ENCODE measurements around the gene MCF2. TPM values are rescaled to one million over a fixed set of nuclear protein-coding genes. Genes with fewer than 3 reads are reported as not detected.

MCF2 gene
- total RNA-seq, 1 experiment from 2014 or later: 2.7 TPM

- intact Hi-C loops (cut with micrococcal nuclease; ENCODE audit: unreplicated experiment): no loop called here
- BruUV-seq (replicated peaks): no TSS peak
- Histone ChIP-seq H3K4me3 (ENCODE audit: low read depth, low read length, poor library complexity, severe bottlenecking) (no peak overlapping the region), H3K27ac (ENCODE audit: low read depth, low read length, poor library complexity, severe bottlenecking) (no peak overlapping the region), H3K36me3 (ENCODE audit: insufficient read depth, low read length, poor library complexity, severe bottlenecking) (peaks cover 29% of the 10 kb centered on the region), H3K9me3 (ENCODE audit: low read depth, low read length, poor library complexity, severe bottlenecking) (no peaks in the 10 kb centered on the region), H3K4me1 (ENCODE audit: insufficient read depth, low read length, poor library complexity, severe bottlenecking) (no peaks in the 10 kb centered on the region), H3K27me3 (replicated peaks; ENCODE audit: insufficient read depth, low read depth, low read length, poor library complexity) (no peaks in the 10 kb centered on the region)
- POLR2A ChIA-PET (ENCODE audit: low non-redundant PET): no interaction called here
- CTCF ChIA-PET: no interaction called here
- DNase-seq (ENCODE audit: low spot score): no peak
- no peak for TF ChIP-seq EZH2 (IDR thresholded peaks at IDR 0.05; ENCODE audit: borderline replicate concordance, low read depth, low read length, poor library complexity, severe bottlenecking)
- TF ChIP-seq, protein P1, sequence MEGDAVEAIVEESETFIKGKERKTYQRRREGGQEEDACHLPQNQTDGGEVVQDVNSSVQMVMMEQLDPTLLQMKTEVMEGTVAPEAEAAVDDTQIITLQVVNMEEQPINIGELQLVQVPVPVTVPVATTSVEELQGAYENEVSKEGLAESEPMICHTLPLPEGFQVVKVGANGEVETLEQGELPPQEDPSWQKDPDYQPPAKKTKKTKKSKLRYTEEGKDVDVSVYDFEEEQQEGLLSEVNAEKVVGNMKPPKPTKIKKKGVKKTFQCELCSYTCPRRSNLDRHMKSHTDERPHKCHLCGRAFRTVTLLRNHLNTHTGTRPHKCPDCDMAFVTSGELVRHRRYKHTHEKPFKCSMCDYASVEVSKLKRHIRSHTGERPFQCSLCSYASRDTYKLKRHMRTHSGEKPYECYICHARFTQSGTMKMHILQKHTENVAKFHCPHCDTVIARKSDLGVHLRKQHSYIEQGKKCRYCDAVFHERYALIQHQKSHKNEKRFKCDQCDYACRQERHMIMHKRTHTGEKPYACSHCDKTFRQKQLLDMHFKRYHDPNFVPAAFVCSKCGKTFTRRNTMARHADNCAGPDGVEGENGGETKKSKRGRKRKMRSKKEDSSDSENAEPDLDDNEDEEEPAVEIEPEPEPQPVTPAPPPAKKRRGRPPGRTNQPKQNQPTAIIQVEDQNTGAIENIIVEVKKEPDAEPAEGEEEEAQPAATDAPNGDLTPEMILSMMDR (conservative IDR thresholded peaks at IDR 0.05; ENCODE audit: low read depth, low read length): no peak
Observed at GRCh38 chrX:139739138-139739537, 31.2 kb upstream of the MCF2 start.

DNA sequence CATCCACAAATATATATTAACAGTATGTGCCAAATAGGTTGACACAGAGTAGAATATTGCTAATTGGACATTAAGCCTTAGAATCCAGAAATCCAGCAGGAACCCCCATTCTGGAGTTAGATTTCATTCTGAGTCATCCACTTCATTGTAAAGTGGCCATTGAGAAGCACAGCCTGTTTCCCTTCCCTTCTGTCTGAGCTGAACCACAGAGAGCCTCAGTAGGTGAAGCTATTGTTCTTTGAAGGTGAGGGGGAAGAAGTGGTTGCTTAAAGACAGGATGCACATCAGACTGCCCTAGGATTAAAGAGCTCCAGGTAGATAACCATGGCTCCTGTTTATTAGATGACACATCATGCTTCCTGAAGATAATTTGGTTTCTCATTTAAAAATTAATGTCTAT is 30.6 kb upstream of the MCF2 start:
- POLR2A ChIA-PET (ENCODE audit: low non-redundant PET): interaction anchor here (0.6 kb wide), 1 partner anchor 18 kb away, joined by 3 read pairs; no protein-coding TSS in a partner anchor
- no peak overlapping the region for H3K4me3 ChIP-seq (ENCODE audit: low read depth, low read length, poor library complexity, severe bottlenecking)
- no TSS peak for BruUV-seq (replicated peaks)
- DNase-seq (ENCODE audit: low spot score): peak; percentile 7
- no peaks in the 10 kb centered on the region for H3K9me3 ChIP-seq (ENCODE audit: low read depth, low read length, poor library complexity, severe bottlenecking)
- H3K27me3 ChIP-seq (replicated peaks; ENCODE audit: insufficient read depth, low read depth, low read length, poor library complexity): no peaks in the 10 kb centered on the region
- intact Hi-C loops (cut with micrococcal nuclease; ENCODE audit: unreplicated experiment): no loop called here
- H3K27ac ChIP-seq (ENCODE audit: low read depth, low read length, poor library complexity, severe bottlenecking): no peak overlapping the region
- no peaks in the 10 kb centered on the region for H3K4me1 ChIP-seq (ENCODE audit: insufficient read depth, low read length, poor library complexity, severe bottlenecking)
- TF ChIP-seq EZH2 (IDR thresholded peaks at IDR 0.05; ENCODE audit: borderline replicate concordance, low read depth, low read length, poor library complexity, severe bottlenecking): no peak
- TF ChIP-seq, protein P1 (conservative IDR thresholded peaks at IDR 0.05; ENCODE audit: low read depth, low read length): no peak
- peaks cover 26% of the 10 kb centered on the region for H3K36me3 ChIP-seq (ENCODE audit: insufficient read depth, low read length, poor library complexity, severe bottlenecking)
- CTCF ChIA-PET: no interaction called here

- no TSS peak for BruUV-seq (replicated peaks)
- DNase-seq (ENCODE audit: low spot score): no peak
- intact Hi-C loops (cut with micrococcal nuclease; ENCODE audit: unreplicated experiment): no loop called here
- Histone ChIP-seq H3K9me3 (ENCODE audit: low read depth, low read length, poor library complexity, severe bottlenecking) (no peaks in the 10 kb centered on the region), H3K4me1 (ENCODE audit: insufficient read depth, low read length, poor library complexity, severe bottlenecking) (no peaks in the 10 kb centered on the region), H3K36me3 (ENCODE audit: insufficient read depth, low read length, poor library complexity, severe bottlenecking) (peaks cover 35% of the 10 kb centered on the region), H3K27me3 (replicated peaks; ENCODE audit: insufficient read depth, low read depth, low read length, poor library complexity) (no peaks in the 10 kb centered on the region), H3K27ac (ENCODE audit: low read depth, low read length, poor library complexity, severe bottlenecking) (no peak overlapping the region), H3K4me3 (ENCODE audit: low read depth, low read length, poor library complexity, severe bottlenecking) (no peak overlapping the region)
- ChIA-PET CTCF (no interaction called here), POLR2A (ENCODE audit: low non-redundant PET) (no interaction called here)
- TF ChIP-seq EZH2 (IDR thresholded peaks at IDR 0.05; ENCODE audit: borderline replicate concordance, low read depth, low read length, poor library complexity, severe bottlenecking): no peak
- TF ChIP-seq, protein P1 (conservative IDR thresholded peaks at IDR 0.05; ENCODE audit: low read depth, low read length): no peak
Observed at GRCh38 chrX:139736151-139736550, 28.2 kb upstream of the MCF2 start.
